Transverse colon (tissue), 4 donors: ENCODE measurements around the gene UBE2E2. TPM values are rescaled to one million over a fixed set of nuclear protein-coding genes. Genes with fewer than 3 reads are reported as not detected.

ENCODE experiments used
- DNase-seq: peaks from one replicate; pipeline ENCODE4 v3.0.0-alpha.2; 2019
- H3K27ac ChIP-seq, 4 donors: fragments of 200-600 bp; sonication (generic); 2 replicates each; pipeline ENCODE4 v1.5.1; 2016 to 2018; ENCODE audit warnings: inconsistent platforms in 4 of 4
- H3K27me3 ChIP-seq: fragments of 200-600 bp; sonication (generic); 2 replicates; pipeline ENCODE4 v1.5.1; 2017; ENCODE audit warnings: inconsistent platforms
- H3K36me3 ChIP-seq, 4 donors: fragments of 200-600 bp; sonication (generic); 2 replicates each; pipeline ENCODE4 v1.5.1; 2017 to 2019; ENCODE audit warnings: inconsistent platforms in 4 of 4
- H3K4me1 ChIP-seq, 4 donors: fragments of 200-600 bp; sonication (generic); 2 replicates each; pipeline ENCODE4 v1.5.1; 2017 to 2020; ENCODE audit warnings: inconsistent platforms in 4 of 4
- H3K4me3 ChIP-seq, 4 donors: fragments of 200-600 bp; sonication (generic); 1 replicate in 1 of 4; 2 replicates in 3 of 4; pipeline versions ENCODE4 v1.5.1 to v1.6.1; 2017 to 2019; ENCODE audit warnings: inconsistent platforms in 4 of 4
- H3K9me3 ChIP-seq, 2 donors: fragments of 200-600 bp; sonication (generic); 2 replicates each; pipeline ENCODE4 v1.5.1; 2017 to 2019; ENCODE audit warnings: inconsistent platforms in 2 of 2
- CTCF ChIP-seq, 5 experiments: fragments of 200-600 bp in 3 of 5; fragments of 450-650 bp in 2 of 5; sonication (generic) in 3 of 5; IDR thresholded peaks; 1 replicate in 2 of 5; 2 replicates in 3 of 5; pipeline ENCODE4 v1.5.1; 2016 to 2017; ENCODE audit warnings: antibody characterized with exemption in 5 of 5, inconsistent platforms in 3 of 5, mild to moderate bottlenecking in 2 of 5, moderate library complexity in 1 of 5
- EP300 ChIP-seq: sonication (generic); formaldehyde crosslinking; IDR thresholded peaks from one replicate; pipeline ENCODE4 v1.6.1; 2017; ENCODE audit warnings: antibody characterized with exemption, low read depth
- POLR2A ChIP-seq: fragments of 450-650 bp; IDR thresholded peaks from one replicate; pipeline ENCODE4 v1.6.1; 2016; ENCODE audit warnings: antibody characterized with exemption, mild to moderate bottlenecking, moderate library complexity
- POLR2AphosphoS5 ChIP-seq, 3 donors: sonication (generic); formaldehyde crosslinking; IDR thresholded peaks; one replicate each; pipeline ENCODE4 v1.6.1; 2016; ENCODE audit warnings: antibody characterized with exemption in 3 of 3
- WGBS, 2 donors: methylation state at CpG; one replicate each; pipeline ENCODE4 v1.1.5; 2018; ENCODE audit warnings: low coverage in 1 of 2; 5-methylcytosine and 5-hydroxymethylcytosine counted together
- in situ Hi-C, 4 donors: fragments of 200-750 bp; cut with MboI; loops; one replicate each; pipeline versions ENCODE4 v1.15.0 to v1.15.1; 2017; ENCODE audit warnings: low sequenced_read_pairs in 3 of 4, low pct_ligation_motif_present in 1 of 4, low pct_unique_long_range_greater_than_20kb in 1 of 4
- intact Hi-C: fragments of 100-400 bp; cut with DNase I; formaldehyde crosslinking; loops from one replicate; pipeline ENCODE4 v1.15.1; 2023; ENCODE audit warnings: low total_unique reads
- total RNA-seq, 4 donors: library from RNA; depleted of rRNA; stranded (reverse); fragments of >200 nt; gene quantifications; one replicate each; pipeline ENCODE4 v1.1.0, GENCODE V29; 2016

UBE2E2 gene
- total RNA-seq, 4 donors from 2014 or later = 5.4 to 133 (median 7.6) TPM

- no peak for DNase-seq
- H3K27ac ChIP-seq = no peak overlapping the region
- no peaks in the 10 kb centered on the region for H3K27me3 ChIP-seq
- intact Hi-C loops = no loop called here
- H3K36me3 ChIP-seq = no peaks in the 10 kb centered on the region
- no peaks in the 10 kb centered on the region for H3K9me3 ChIP-seq
- H3K4me1 ChIP-seq = peaks cover 0 to 12% (median 0%) of the 10 kb centered on the region in 4 donors
- in situ Hi-C loops = no loop called here
- WGBS, 2 donors = 63 to 92% methylated on average over 1 of the region's 1 CpG
- TF ChIP-seq POLR2AphosphoS5 (IDR thresholded peaks at IDR 0.05) (no peak), EP300 (no peak), POLR2A (no peak), CTCF (IDR thresholded peaks at IDR 0.05) (no peak)
- no peak overlapping the region for H3K4me3 ChIP-seq
Measured at GRCh38 chr3:23496165-23496564, 293.0 kb downstream of the UBE2E2 start.

GRCh38 chr3:23497156-23497555 is 294.0 kb downstream of the UBE2E2 start:
- in situ Hi-C loops (no loop called here), intact Hi-C loops (no loop called here)
- Histone ChIP-seq H3K4me3 (no peak overlapping the region), H3K27me3 (no peaks in the 10 kb centered on the region), H3K27ac (no peak overlapping the region), H3K4me1 (peaks cover 0 to 12% (median 0%) of the 10 kb centered on the region in 4 donors), H3K9me3 (no peaks in the 10 kb centered on the region), H3K36me3 (no peaks in the 10 kb centered on the region)
- no peak for DNase-seq
- WGBS, 2 donors = 85 to 88% methylated on average over 5 of the region's 5 CpGs
- TF ChIP-seq POLR2AphosphoS5 (IDR thresholded peaks at IDR 0.05) (no peak), POLR2A (no peak), EP300 (no peak), CTCF (IDR thresholded peaks at IDR 0.05) (no peak)

DNA sequence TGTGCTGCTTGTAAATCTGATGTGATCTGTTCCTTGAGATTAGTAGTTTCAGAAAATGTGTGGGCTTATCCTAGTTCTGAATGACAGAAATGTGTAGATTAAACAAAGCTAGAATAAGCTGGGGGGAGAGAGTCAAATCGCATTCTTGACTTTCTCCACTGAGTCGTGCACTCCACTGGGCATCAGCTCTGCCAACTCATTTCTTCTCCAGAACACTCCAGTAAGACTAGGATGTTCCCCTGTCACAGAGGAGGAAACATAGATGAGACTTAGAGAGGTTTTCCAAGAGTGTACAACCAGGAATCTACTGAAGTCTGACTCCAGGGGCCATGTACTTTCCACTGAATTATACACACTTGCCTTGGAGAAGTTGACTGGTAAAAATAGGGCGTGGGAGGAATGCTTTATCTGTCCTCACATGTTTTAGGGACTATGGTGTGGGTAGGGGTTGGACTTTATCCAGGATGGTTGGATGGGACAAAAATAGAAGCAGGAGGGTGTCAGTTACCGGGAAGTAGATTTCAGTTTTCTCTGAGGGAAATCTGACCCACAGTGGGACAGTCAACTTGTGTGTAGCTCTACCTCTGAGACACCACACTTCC is 298.2 kb downstream of the UBE2E2 start:
- Histone ChIP-seq H3K27ac (no peak overlapping the region), H3K27me3 (no peaks in the 10 kb centered on the region), H3K4me3 (no peak overlapping the region), H3K4me1 (no peaks in the 10 kb centered on the region), H3K9me3 (no peaks in the 10 kb centered on the region), H3K36me3 (no peaks in the 10 kb centered on the region)
- WGBS, 2 donors = 85 to 86% methylated on average over 2 to 4 of the region's 4 CpGs
- TF ChIP-seq EP300 = no peak
- no peak for TF ChIP-seq POLR2A
- no peak for TF ChIP-seq CTCF (IDR thresholded peaks at IDR 0.05)
- TF ChIP-seq POLR2AphosphoS5 (IDR thresholded peaks at IDR 0.05) = no peak
- DNase-seq = no peak
- intact Hi-C loops = no loop called here
- in situ Hi-C loops = no loop called here

- 57 to 67% methylated on average over 1 to 5 of the region's 5 CpGs for WGBS, 2 donors
- in situ Hi-C loops = no loop called here
- Histone ChIP-seq H3K27me3 (no peaks in the 10 kb centered on the region), H3K9me3 (no peaks in the 10 kb centered on the region), H3K4me3 (no peak overlapping the region), H3K4me1 (peaks cover 0 to 5% (median 0%) of the 10 kb centered on the region in 4 donors), H3K36me3 (no peaks in the 10 kb centered on the region), H3K27ac (no peak overlapping the region)
- DNase-seq = no peak
- TF ChIP-seq POLR2A (no peak), CTCF (IDR thresholded peaks at IDR 0.05) (no peak), POLR2AphosphoS5 (IDR thresholded peaks at IDR 0.05) (no peak), EP300 (no peak)
- intact Hi-C loops = no loop called here
Measured at GRCh38 chr3:23508464-23508863, 305.3 kb downstream of the UBE2E2 start.
